HepG2 (cell line): ENCODE data around the gene RNU6-1. TPM values are rescaled to one million over a fixed set of nuclear protein-coding genes. Genes with fewer than 3 reads are reported as not detected.

Experiments used
- ARNT2 ChIP-seq: sonication (generic); formaldehyde crosslinking; IDR thresholded peaks from 2 replicates; pipeline ENCODE4 v1.8.0; 2022; ENCODE audit warnings: mild to moderate bottlenecking, low read depth, missing genetic modification reagents, moderate library complexity
- ATRX ChIP-seq: sonication (generic); formaldehyde crosslinking; IDR thresholded peaks from 2 replicates; pipeline ENCODE4 v1.4.0; 2020; ENCODE audit warnings: missing genetic modification reagents, borderline replicate concordance
- DRAP1 ChIP-seq: IDR thresholded peaks from 2 replicates; pipeline ENCODE4 v1.6.1; 2016; ENCODE audit warnings: missing genetic modification reagents, missing compliant biosample characterization
- GPBP1L1 ChIP-seq: sonication (generic); formaldehyde crosslinking; IDR thresholded peaks from 2 replicates; pipeline ENCODE4 v1.5.0; 2020; ENCODE audit warnings: mild to moderate bottlenecking, missing genetic modification reagents
- HINFP ChIP-seq: sonication (generic); formaldehyde crosslinking; IDR thresholded peaks from 2 replicates; pipeline ENCODE4 v1.4.0; 2020; ENCODE audit warnings: low read depth, mild to moderate bottlenecking, missing genetic modification reagents
- HMGXB3 ChIP-seq: sonication (generic); formaldehyde crosslinking; IDR thresholded peaks from 2 replicates; pipeline ENCODE4 v1.4.0; 2020; ENCODE audit warnings: missing genetic modification reagents, borderline replicate concordance
- NR2F6 ChIP-seq, 2 experiments: IDR thresholded peaks; 2 replicates each; pipeline ENCODE4 v1.6.1; 2016; ENCODE audit warnings: antibody characterized with exemption in 1 of 2, mild to moderate bottlenecking in 1 of 2
- PAXIP1 ChIP-seq: sonication (generic); formaldehyde crosslinking; conservative IDR thresholded peaks from 2 replicates; pipeline ENCODE4 v1.4.0; 2020; ENCODE audit warnings: mild to moderate bottlenecking, missing genetic modification reagents, moderate library complexity
- RFX3 ChIP-seq: IDR thresholded peaks from 2 replicates; pipeline ENCODE4 v1.6.1; 2016; ENCODE audit warnings: missing biosample characterization, missing genetic modification reagents
- SOX13 ChIP-seq, 3 experiments: fragments of 450-650 bp in 1 of 3; sonication (generic) in 1 of 3; formaldehyde crosslinking in 1 of 3; IDR thresholded peaks in 2 of 3; conservative IDR thresholded peaks in 1 of 3; 2 replicates each; pipeline versions ENCODE4 v1.5.0 to v1.6.1; 2016 to 2020; ENCODE audit warnings: antibody characterized with exemption in 1 of 3, mild to moderate bottlenecking in 1 of 3, missing compliant biosample characterization in 1 of 3, missing genetic modification reagents in 1 of 3, moderate library complexity in 1 of 3
- TGIF2 ChIP-seq: IDR thresholded peaks from 2 replicates; pipeline ENCODE4 v1.6.1; 2016; ENCODE audit warnings: control low read depth, missing compliant biosample characterization
- ZNF598 ChIP-seq: sonication (generic); formaldehyde crosslinking; IDR thresholded peaks from 2 replicates; pipeline ENCODE4 v1.5.1; 2020; ENCODE audit warnings: mild to moderate bottlenecking, missing genetic modification reagents, borderline replicate concordance
- ZNF83 ChIP-seq: sonication (generic); formaldehyde crosslinking; IDR thresholded peaks from 2 replicates; pipeline ENCODE4 v1.4.0; 2020; ENCODE audit warnings: missing genetic modification reagents, mild to moderate bottlenecking, borderline replicate concordance
- ZNF878 ChIP-seq: sonication (generic); formaldehyde crosslinking; IDR thresholded peaks from 2 replicates; pipeline ENCODE4 v1.8.1; 2023; ENCODE audit warnings: mild to moderate bottlenecking, missing genetic modification reagents, moderate library complexity
- ZSCAN30 ChIP-seq: sonication (generic); formaldehyde crosslinking; IDR thresholded peaks from 2 replicates; pipeline ENCODE4 v1.5.0; 2020; ENCODE audit warnings: mild to moderate bottlenecking, missing genetic modification reagents
- polyA plus RNA-seq, 8 experiments: library from polyadenylated mRNA; depleted of rRNA in 3 of 8; stranded (reverse) in 7 of 8; unstranded in 1 of 8; fragments of >200 nt; fragmentation: Illumina TruSeq in 4 of 8; extraction: Trizol in 4 of 8; gene quantifications; 2 replicates each; pipeline versions ENCODE4 v1.2.1 to v1.2.3, GENCODE V29; 2011 to 2016; ENCODE audit warnings: low read depth in 4 of 8, missing spikeins in 1 of 8, mixed read lengths in 1 of 8; ENCODE audit not compliant: insufficient read depth in 1 of 8
- total RNA-seq, 5 experiments: library from RNA; depleted of rRNA; stranded (reverse); fragments of >200 nt; fragmentation: Illumina TruSeq; extraction: Trizol; gene quantifications; 2 replicates each; pipeline ENCODE4 v1.2.3, GENCODE V29; 2016; ENCODE audit warnings: low read depth in 1 of 5
- TF ChIP-seq, protein P1 (sequence below): sonication (generic); formaldehyde crosslinking; IDR thresholded peaks from 2 replicates; pipeline ENCODE4 v1.8.0; 2022; ENCODE audit warnings: mild to moderate bottlenecking, missing genetic modification reagents

Gene RNU6-1
- total and polyA plus RNA-seq, 2 of the 13 experiments (the other 11 are each of a cell fraction or from before 2014, with no cell fraction given): under 0.01 TPM; not detected in 1

GRCh38 chr15:67839499-67839928, 331 bp downstream of the RNU6-1 start (continued):
- no peak for TF ChIP-seq GPBP1L1 (CRISPR knock-in tag)
- TF ChIP-seq, protein P1, sequence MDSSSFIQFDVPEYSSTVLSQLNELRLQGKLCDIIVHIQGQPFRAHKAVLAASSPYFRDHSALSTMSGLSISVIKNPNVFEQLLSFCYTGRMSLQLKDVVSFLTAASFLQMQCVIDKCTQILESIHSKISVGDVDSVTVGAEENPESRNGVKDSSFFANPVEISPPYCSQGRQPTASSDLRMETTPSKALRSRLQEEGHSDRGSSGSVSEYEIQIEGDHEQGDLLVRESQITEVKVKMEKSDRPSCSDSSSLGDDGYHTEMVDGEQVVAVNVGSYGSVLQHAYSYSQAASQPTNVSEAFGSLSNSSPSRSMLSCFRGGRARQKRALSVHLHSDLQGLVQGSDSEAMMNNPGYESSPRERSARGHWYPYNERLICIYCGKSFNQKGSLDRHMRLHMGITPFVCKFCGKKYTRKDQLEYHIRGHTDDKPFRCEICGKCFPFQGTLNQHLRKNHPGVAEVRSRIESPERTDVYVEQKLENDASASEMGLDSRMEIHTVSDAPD (CRISPR knock-in tag): no peak
- no peak for TF ChIP-seq ZNF83 (CRISPR knock-in tag)
- TF ChIP-seq HINFP (CRISPR knock-in tag): no peak
- no peak for TF ChIP-seq ARNT2 (CRISPR knock-in tag)
- TF ChIP-seq ATRX: no peak
- TF ChIP-seq SOX13 (IDR thresholded peaks at IDR 0.05): no peak
- peak in 1 of 2 experiments; percentile 8; a peak in 1 of 4 replicates for TF ChIP-seq SOX13 (CRISPR knock-in tag; conservative IDR thresholded peaks at IDR 0.05 in 1 of 2, IDR thresholded peaks at IDR 0.05 in 1 of 2)
- no peak for TF ChIP-seq DRAP1 (CRISPR knock-in tag)
- TF ChIP-seq ZSCAN30: no peak
- TF ChIP-seq ZNF878: no peak
- TF ChIP-seq HMGXB3 (CRISPR knock-in tag): no peak
- TF ChIP-seq TGIF2: 0 out of 2 replicates have a peak, but pooled peaks have one; percentile 30
- no peak for TF ChIP-seq ZNF598
- TF ChIP-seq NR2F6 (IDR thresholded peaks at IDR 0.05): no peak
- TF ChIP-seq NR2F6 (CRISPR knock-in tag; IDR thresholded peaks at IDR 0.05): 0 out of 2 replicates have a peak, but pooled peaks have one; percentile 5
- no peak for TF ChIP-seq PAXIP1 (CRISPR knock-in tag)
- 0 out of 2 replicates have a peak, but pooled peaks have one; percentile 7 for TF ChIP-seq RFX3 (CRISPR knock-in tag)
